Heart right ventricle (tissue), 16 donors: ENCODE measurements around the gene LYSMD4. TPM values are rescaled to one million over a fixed set of nuclear protein-coding genes. Genes with fewer than 3 reads are reported as not detected.
"Not testable (repeated sequence)": the region's sequence is repeated elsewhere in the genome, so short reads cannot be mapped to it uniquely, and the experiment has no call there.

Source experiments
- ATAC-seq, 8 donors: fragments of 200-7000 bp; cut with Tn5 transposase; one replicate each; pipeline ENCODE4 v1.9.1; 2020; ENCODE audit warnings: mild to moderate bottlenecking in 8 of 8, moderate library complexity in 8 of 8, moderate number of reproducible peaks in 1 of 8
- DNase-seq, 2 donors: peaks; one replicate each; pipeline ENCODE4 v3.0.0-alpha.2; 2020
- H3K27ac ChIP-seq, 10 donors: fragments of 200-600 bp; sonication (generic) in 2 of 10; one replicate each; pipeline versions ENCODE4 v1.5.0 to v1.8.0; 2020 to 2022; ENCODE audit warnings: mild to moderate bottlenecking in 3 of 10
- H3K27me3 ChIP-seq, 7 donors: fragments of 200-600 bp; one replicate each; pipeline ENCODE4 v1.8.0; 2021 to 2022; ENCODE audit warnings: mild to moderate bottlenecking in 2 of 7
- H3K36me3 ChIP-seq, 9 donors: fragments of 200-600 bp; sonication (generic) in 1 of 9; one replicate each; pipeline versions ENCODE4 v1.5.0 to v1.8.0; 2020 to 2022; ENCODE audit warnings: mild to moderate bottlenecking in 2 of 9
- H3K4me1 ChIP-seq, 9 donors: fragments of 200-600 bp; sonication (generic) in 1 of 9; one replicate each; pipeline versions ENCODE4 v1.5.0 to v1.8.0; 2020 to 2022; ENCODE audit warnings: mild to moderate bottlenecking in 4 of 9
- H3K4me3 ChIP-seq, 10 donors: fragments of 200-600 bp; sonication (generic) in 2 of 10; one replicate each; pipeline versions ENCODE4 v1.5.0 to v1.8.0; 2020 to 2022; ENCODE audit warnings: mild to moderate bottlenecking in 7 of 10, moderate library complexity in 2 of 10
- H3K9me3 ChIP-seq, 11 donors: fragments of 200-600 bp in 10 of 11; sonication (generic) in 2 of 11; one replicate each; pipeline versions ENCODE4 v1.5.0 to v1.8.0; 2013 to 2022; ENCODE audit warnings: mild to moderate bottlenecking in 2 of 11, control low read depth in 1 of 11, moderate library complexity in 1 of 11
- CTCF ChIP-seq, 9 donors: fragments of 200-600 bp; sonication (generic) in 2 of 9; IDR thresholded peaks; one replicate each; pipeline versions ENCODE4 v1.5.0 to v1.8.0; 2021 to 2022; ENCODE audit warnings: antibody characterized with exemption in 9 of 9, mild to moderate bottlenecking in 5 of 9, moderate library complexity in 1 of 9
- WGBS, 2 donors: extraction: QIAGEN DNeasy Blood & Tissue Kit; methylation state at CpG; one replicate each; pipeline ENCODE4 v1.1.7; 2013; ENCODE audit warnings: inconsistent platforms in 1 of 2; 5-methylcytosine and 5-hydroxymethylcytosine counted together
- intact Hi-C, 10 donors: fragments of 100-400 bp; cut with DNase I; formaldehyde crosslinking; loops; one replicate each; pipeline versions ENCODE4 v1.11.1 to v1.14.2; 2022
- polyA plus RNA-seq, 2 donors: library from polyadenylated mRNA; stranded (reverse); fragments of 200-250 nt; gene quantifications; one replicate each; pipeline ENCODE4 v1.2.3, GENCODE V29; 2013
- total RNA-seq, 10 donors: library from RNA; stranded (reverse); fragmentation: NEBNext Ultra II Directional in 3 of 10; extraction: Animal tissue kit (Norgen Biotek cat#: 25700) in 3 of 10; gene quantifications; one replicate each; pipeline versions ENCODE4 v1.2.1 to v1.2.4, GENCODE V29; 2021 to 2023
- donor health status: Arrhythmogenic right ventricular cardiomyopathy.
- donor health status: ischemic (EF 13 %, LVEDD 7.1; RV severe dilation, severe dysfunction).
- donor health status: healthy with polysubstance abuse.
- donor health status: DM: no; HTN: yes; CAD: no.
- donor health status: DM: no; HTN: no; CAD: no.
- donor health status: ischemic (EF 25% LVEDD 6.9; RV normal size, moderate dysfunction).
- donor health status: ischemic (EF 25% LVEDD 5.7; RV mildly dilated, moderate dysfunction).
- donor health status: healthy.
- donor health status: DM: yes; HTN: yes; CAD: no.
- donor health status: Ischemic cardiomyopathy.
- donor health status: ischemic (EF 35%, LVEDD 5.7; RV mildly dilated, moderate dysfunction).
- donor health status: nonischemic (EF 11% LVEDD 7.7; RV severe dilation, severe dysfunction).
- donor health status: DM: yes; HTN: yes; CAD: no.
- donor health status: PGD.
- donor health status: ischemic (EF 29% LVEDD 5.4; RV normal size, mild dysfunction).
- donor health status: nonischemic (EF 23%, LVEDD 6.1; RV moderate dilation, normal function).

LYSMD4 gene
- total and polyA plus RNA-seq, 12 donors, result 6.4 to 16.7 (median 11.9) TPM

DNA sequence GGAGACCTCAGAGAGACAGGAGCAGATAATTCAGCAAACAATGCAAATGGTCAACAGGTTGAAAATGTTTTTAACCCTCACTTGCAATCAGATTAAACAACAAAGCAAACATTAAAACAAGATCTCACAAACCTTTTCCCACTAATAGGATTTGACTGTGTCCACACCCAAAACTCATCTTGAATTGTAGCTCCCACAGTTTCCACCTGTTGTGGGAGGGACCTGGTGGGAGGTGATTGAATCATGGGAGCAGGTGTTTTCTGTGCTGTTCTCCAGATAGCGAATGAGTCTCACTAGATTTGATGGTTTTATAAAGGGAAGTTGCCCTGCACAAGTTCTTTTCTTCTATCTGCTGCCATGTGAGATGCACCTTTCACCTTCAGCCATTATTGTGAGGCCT, 1.3 kb upstream of the LYSMD4 start:
- no peaks in the 10 kb centered on the region for H3K9me3 ChIP-seq
- peaks cover 0 to 34% (median 25%) of the 10 kb centered on the region in 9 donors for H3K4me1 ChIP-seq
- peaks cover 0 to 10% (median 0%) of the 10 kb centered on the region in 9 donors for H3K36me3 ChIP-seq
- no peak for ATAC-seq
- intact Hi-C loops, result loop anchor here in 4 of 10 donors (10.0 kb wide), 2 partner anchors 450 to 630 kb away; partner anchors contain the start of gene SYNM (in 1 of the 4)
- 98 to 100% methylated on average over 1 of the region's 1 CpG for WGBS, 2 donors
- H3K27ac ChIP-seq, result peak overlapping the region in 1 of 10 donors; percentile 89
- H3K27me3 ChIP-seq, result no peaks in the 10 kb centered on the region
- no peak overlapping the region for H3K4me3 ChIP-seq
- no peak for DNase-seq
- no peak for TF ChIP-seq CTCF (IDR thresholded peaks at IDR 0.05)

DNA sequence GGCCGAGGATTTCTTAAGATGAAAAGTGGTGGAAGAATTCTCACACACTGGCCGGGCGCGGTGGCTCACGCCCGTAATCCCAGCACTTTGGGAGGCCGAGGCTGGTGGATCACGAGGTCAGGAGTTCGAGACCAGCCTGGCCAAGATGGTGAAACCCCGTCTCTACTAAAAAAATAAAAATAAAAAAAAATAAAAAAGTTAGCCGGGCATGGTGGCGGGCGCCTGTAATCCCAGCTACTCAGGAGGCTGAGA, 729 bp upstream of the LYSMD4 start:
- peak overlapping the region in 7 of 10 donors; percentile 84 to 91 (median 89) for H3K27ac ChIP-seq
- ATAC-seq, DNase-seq, H3K9me3 ChIP-seq, H3K27me3 ChIP-seq: not testable (repeated sequence)
- intact Hi-C loops, result loop anchor here in 4 of 10 donors (10.0 kb wide), 2 partner anchors 449 to 629 kb away; partner anchors contain the start of gene SYNM (in 1 of the 4)
- peaks cover 0 to 15% (median 0%) of the 10 kb centered on the region in 9 donors for H3K36me3 ChIP-seq
- 96% methylated on average over 13 of the region's 13 CpGs for WGBS, 2 donors
- H3K4me3 ChIP-seq, result peak overlapping the region in 7 of 10 donors; percentile 86 to 100 (median 95)
- peaks cover 0 to 39% (median 26%) of the 10 kb centered on the region in 9 donors for H3K4me1 ChIP-seq

- peak in 6 of 8 donors; percentile 16 to 47 (median 24) for ATAC-seq
- Histone ChIP-seq H3K9me3 (no peaks in the 10 kb centered on the region), H3K4me1 (peaks cover 0 to 50% (median 26%) of the 10 kb centered on the region in 9 donors), H3K36me3 (peaks cover 0 to 26% (median 3%) of the 10 kb centered on the region in 9 donors), H3K27ac (peak overlapping the region; percentile 54 to 91 (median 88)), H3K4me3 (peak overlapping the region; percentile 63 to 100 (median 92)), H3K27me3 (no peaks in the 10 kb centered on the region)
- WGBS, 2 donors, result 1% methylated on average over 42 to 46 of the region's 46 CpGs
- peak; percentile 35 to 43 for DNase-seq
- intact Hi-C loops, result loop anchor here in 4 of 10 donors (10.0 kb wide), 2 partner anchors 448 to 628 kb away; partner anchors contain the start of gene SYNM (in 1 of the 4)
- TF ChIP-seq CTCF (IDR thresholded peaks at IDR 0.05), result no peak
Measured at GRCh38 chr15:99732751-99733267, 428 bp downstream of the LYSMD4 start.

DNA sequence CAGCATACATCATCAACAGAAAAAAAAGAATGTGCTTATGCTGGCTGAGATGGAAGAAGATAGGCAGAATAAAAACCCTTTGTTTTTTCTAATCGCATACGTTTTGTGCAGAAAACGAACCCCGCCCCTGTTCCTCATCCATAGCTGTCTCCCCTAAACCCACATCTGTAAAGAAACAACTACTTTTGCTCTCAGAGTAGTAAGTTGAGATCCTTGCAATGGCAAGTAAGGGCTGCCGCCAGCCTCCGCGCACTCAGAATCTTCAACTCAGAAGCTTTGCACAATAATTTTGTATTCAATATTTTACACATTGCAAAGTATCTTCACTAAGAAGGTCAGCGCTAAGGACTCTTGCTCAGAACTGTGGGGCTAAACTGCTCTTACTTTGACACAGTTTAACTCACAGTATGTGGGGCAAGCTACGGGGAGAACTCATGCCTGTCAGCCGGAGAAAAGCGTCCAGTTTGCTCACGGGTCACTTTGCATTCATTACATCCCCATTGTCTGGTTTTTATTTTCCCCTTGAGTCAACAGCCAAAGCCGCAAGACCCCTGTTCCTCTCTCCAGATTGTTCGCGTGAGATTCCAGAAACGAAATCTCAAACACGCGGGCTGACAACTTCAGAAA, 1.0 kb downstream of the LYSMD4 start:
- ATAC-seq, result peak in 1 of 8 donors; percentile 20
- TF ChIP-seq CTCF (IDR thresholded peaks at IDR 0.05), result no peak
- Histone ChIP-seq H3K4me1 (peaks cover 0 to 54% (median 27%) of the 10 kb centered on the region in 9 donors), H3K4me3 (peak overlapping the region; percentile 63 to 100 (median 92)), H3K27ac (peak overlapping the region; percentile 54 to 91 (median 88)), H3K27me3 (no peaks in the 10 kb centered on the region), H3K9me3 (no peaks in the 10 kb centered on the region), H3K36me3 (peaks cover 0 to 32% (median 3%) of the 10 kb centered on the region in 9 donors)
- intact Hi-C loops, result loop anchor here in 4 of 10 donors (10.0 kb wide), 2 partner anchors 447 to 627 kb away; partner anchors contain the start of gene SYNM (in 1 of the 4)
- 16 to 17% methylated on average over 18 of the region's 18 CpGs for WGBS, 2 donors
- DNase-seq, result no peak
